ENCODE measurements around the gene SPRED2.

SPRED2 gene

DNA sequence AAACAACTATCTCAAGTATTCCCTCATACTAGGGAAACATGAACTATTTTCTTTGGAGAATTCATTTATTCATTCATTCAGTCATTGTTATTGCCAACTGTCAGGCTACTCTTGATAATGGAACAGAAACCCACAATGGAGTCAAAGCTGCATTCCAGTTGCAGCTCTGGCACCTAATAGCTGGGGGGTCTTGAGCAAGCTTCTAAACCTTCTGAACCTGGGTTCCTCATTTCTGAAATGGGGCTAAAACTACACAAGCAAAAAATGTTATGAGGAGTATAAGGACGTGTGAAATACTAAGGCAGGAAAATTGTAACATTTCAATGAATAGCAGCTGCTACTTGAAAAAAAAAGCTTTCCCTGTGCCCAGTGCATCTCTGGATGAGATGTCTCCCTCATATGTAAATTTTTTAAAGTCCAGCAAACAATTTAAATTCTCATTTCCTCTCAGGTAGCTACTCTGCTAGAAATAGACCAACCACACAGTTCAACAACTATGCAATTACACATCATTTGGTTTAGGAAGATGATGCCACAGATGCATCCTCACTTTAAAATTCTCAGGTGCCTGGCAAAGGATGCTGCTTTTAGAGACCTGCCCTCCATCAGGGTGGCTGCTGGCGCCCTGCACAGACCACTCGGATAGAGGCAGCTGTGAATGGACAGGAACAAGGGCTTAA is 38.5 kb downstream of the SPRED2 start:
- Histone ChIP-seq H3K4me3 (replicated peaks; ENCODE audit: insufficient read depth, low read length) (no peak overlapping the region), H3K27ac (replicated peaks) (no peak overlapping the region)
- peak in 1 of 2 experiments; percentile 30 for DNase-seq (ENCODE audit: low read depth in 1 of 2, low spot score in 1 of 2)

GRCh38 chr2:65393046-65393445 is 39.4 kb downstream of the SPRED2 start:
- DNase-seq (ENCODE audit: low read depth in 1 of 2, low spot score in 1 of 2) = no peak
- no peak overlapping the region for H3K4me3 ChIP-seq (replicated peaks; ENCODE audit: insufficient read depth, low read length)
- H3K27me3 ChIP-seq (ENCODE audit: insufficient read depth, poor library complexity, severe bottlenecking) = no peaks in the 10 kb centered on the region
- no peak for TF ChIP-seq SPI1 (IDR thresholded peaks at IDR 0.05; ENCODE audit: borderline replicate concordance, low read depth)
- TF ChIP-seq, protein P1, sequence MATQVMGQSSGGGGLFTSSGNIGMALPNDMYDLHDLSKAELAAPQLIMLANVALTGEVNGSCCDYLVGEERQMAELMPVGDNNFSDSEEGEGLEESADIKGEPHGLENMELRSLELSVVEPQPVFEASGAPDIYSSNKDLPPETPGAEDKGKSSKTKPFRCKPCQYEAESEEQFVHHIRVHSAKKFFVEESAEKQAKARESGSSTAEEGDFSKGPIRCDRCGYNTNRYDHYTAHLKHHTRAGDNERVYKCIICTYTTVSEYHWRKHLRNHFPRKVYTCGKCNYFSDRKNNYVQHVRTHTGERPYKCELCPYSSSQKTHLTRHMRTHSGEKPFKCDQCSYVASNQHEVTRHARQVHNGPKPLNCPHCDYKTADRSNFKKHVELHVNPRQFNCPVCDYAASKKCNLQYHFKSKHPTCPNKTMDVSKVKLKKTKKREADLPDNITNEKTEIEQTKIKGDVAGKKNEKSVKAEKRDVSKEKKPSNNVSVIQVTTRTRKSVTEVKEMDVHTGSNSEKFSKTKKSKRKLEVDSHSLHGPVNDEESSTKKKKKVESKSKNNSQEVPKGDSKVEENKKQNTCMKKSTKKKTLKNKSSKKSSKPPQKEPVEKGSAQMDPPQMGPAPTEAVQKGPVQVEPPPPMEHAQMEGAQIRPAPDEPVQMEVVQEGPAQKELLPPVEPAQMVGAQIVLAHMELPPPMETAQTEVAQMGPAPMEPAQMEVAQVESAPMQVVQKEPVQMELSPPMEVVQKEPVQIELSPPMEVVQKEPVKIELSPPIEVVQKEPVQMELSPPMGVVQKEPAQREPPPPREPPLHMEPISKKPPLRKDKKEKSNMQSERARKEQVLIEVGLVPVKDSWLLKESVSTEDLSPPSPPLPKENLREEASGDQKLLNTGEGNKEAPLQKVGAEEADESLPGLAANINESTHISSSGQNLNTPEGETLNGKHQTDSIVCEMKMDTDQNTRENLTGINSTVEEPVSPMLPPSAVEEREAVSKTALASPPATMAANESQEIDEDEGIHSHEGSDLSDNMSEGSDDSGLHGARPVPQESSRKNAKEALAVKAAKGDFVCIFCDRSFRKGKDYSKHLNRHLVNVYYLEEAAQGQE (IDR thresholded peaks at IDR 0.05; ENCODE audit: insufficient replicate concordance, low read depth) = no peak
- TF ChIP-seq POLR2AphosphoS5 (IDR thresholded peaks at IDR 0.05; ENCODE audit: low read depth) = no peak
- no peak for TF ChIP-seq GABPA (IDR thresholded peaks at IDR 0.05; ENCODE audit: low read depth)
- TF ChIP-seq CTCF (IDR thresholded peaks at IDR 0.05; ENCODE audit: insufficient read depth, low read length) = no peak
- H3K27ac ChIP-seq (replicated peaks) = no peak overlapping the region

More for the DNA sequence above, 38.5 kb downstream of the SPRED2 start:
- H3K27me3 ChIP-seq (ENCODE audit: insufficient read depth, poor library complexity, severe bottlenecking) = no peaks in the 10 kb centered on the region
- TF ChIP-seq CTCF (IDR thresholded peaks at IDR 0.05; ENCODE audit: insufficient read depth, low read length) (no peak), SPI1 (IDR thresholded peaks at IDR 0.05; ENCODE audit: borderline replicate concordance, low read depth) (peak; percentile 84), GABPA (IDR thresholded peaks at IDR 0.05; ENCODE audit: low read depth) (no peak), POLR2AphosphoS5 (IDR thresholded peaks at IDR 0.05; ENCODE audit: low read depth) (no peak)

GRCh38 chr2:65392609-65393008 is 39.8 kb downstream of the SPRED2 start:
- DNase-seq (ENCODE audit: low read depth in 1 of 2, low spot score in 1 of 2) = no peak
- no peak overlapping the region for H3K27ac ChIP-seq (replicated peaks)
- H3K27me3 ChIP-seq (ENCODE audit: insufficient read depth, poor library complexity, severe bottlenecking) = no peaks in the 10 kb centered on the region
- H3K4me3 ChIP-seq (replicated peaks; ENCODE audit: insufficient read depth, low read length) = no peak overlapping the region
- TF ChIP-seq GABPA (IDR thresholded peaks at IDR 0.05; ENCODE audit: low read depth) = no peak
- no peak for TF ChIP-seq POLR2AphosphoS5 (IDR thresholded peaks at IDR 0.05; ENCODE audit: low read depth)
- TF ChIP-seq, protein P1 (IDR thresholded peaks at IDR 0.05; ENCODE audit: insufficient replicate concordance, low read depth) = no peak

DNA sequence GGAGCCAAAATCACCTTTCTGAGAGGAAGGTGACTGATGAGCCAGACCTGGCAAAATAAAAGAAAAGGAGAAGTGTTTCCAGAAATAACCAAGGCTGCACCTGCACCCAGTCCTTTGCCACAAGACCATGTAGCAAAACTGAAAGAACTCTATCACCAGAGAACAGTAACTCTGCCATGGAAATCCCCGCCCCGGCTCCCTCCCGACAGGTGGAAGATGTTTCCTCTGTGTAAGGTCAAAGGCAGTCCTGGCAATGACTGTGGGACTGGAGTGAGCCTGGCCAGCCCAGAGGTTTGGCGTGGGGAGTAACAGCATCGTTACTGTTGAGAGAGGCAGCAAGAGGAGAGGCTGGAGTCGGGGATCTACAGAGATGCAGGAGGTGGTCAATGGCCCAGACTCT is 42.3 kb downstream of the SPRED2 start:
- Histone ChIP-seq H3K27ac (replicated peaks) (no peak overlapping the region), H3K4me3 (replicated peaks; ENCODE audit: insufficient read depth, low read length) (no peak overlapping the region), H3K27me3 (ENCODE audit: insufficient read depth, poor library complexity, severe bottlenecking) (no peaks in the 10 kb centered on the region)
- DNase-seq (ENCODE audit: low read depth in 1 of 2, low spot score in 1 of 2) = no peak
- peak; percentile 11; the same call in 1 of the 2 replicates for TF ChIP-seq SPI1 (IDR thresholded peaks at IDR 0.05; ENCODE audit: borderline replicate concordance, low read depth)
- no peak for TF ChIP-seq POLR2AphosphoS5 (IDR thresholded peaks at IDR 0.05; ENCODE audit: low read depth)

- no peak overlapping the region for H3K4me3 ChIP-seq (replicated peaks; ENCODE audit: insufficient read depth, low read length)
- TF ChIP-seq CTCF (IDR thresholded peaks at IDR 0.05; ENCODE audit: insufficient read depth, low read length) (no peak), GABPA (IDR thresholded peaks at IDR 0.05; ENCODE audit: low read depth) (no peak), SPI1 (IDR thresholded peaks at IDR 0.05; ENCODE audit: borderline replicate concordance, low read depth) (no peak), POLR2AphosphoS5 (IDR thresholded peaks at IDR 0.05; ENCODE audit: low read depth) (no peak)
- TF ChIP-seq, protein P1 (IDR thresholded peaks at IDR 0.05; ENCODE audit: insufficient replicate concordance, low read depth) = no peak
- H3K27ac ChIP-seq (replicated peaks) = no peak overlapping the region
- DNase-seq (ENCODE audit: low read depth in 1 of 2, low spot score in 1 of 2) = no peak
- H3K27me3 ChIP-seq (ENCODE audit: insufficient read depth, poor library complexity, severe bottlenecking) = no peaks in the 10 kb centered on the region
These were observed 42.9 kb downstream of the SPRED2 start for GRCh38 chr2:65389476-65389875.
